Kidney epithelial cell (primary cell): ENCODE measurements around the gene PTPN11. TPM values are rescaled to one million over a fixed set of nuclear protein-coding genes. Genes with fewer than 3 reads are reported as not detected.
"Not testable (repeated sequence)": the region's sequence is repeated elsewhere in the genome, so short reads cannot be mapped to it uniquely, and the experiment has no call there.

Experiments used
- DNase-seq: peaks from one replicate; pipeline ENCODE4 v3.0.0-alpha.2; 2010; ENCODE audit warnings: low read depth
- H3K27me3 ChIP-seq: 2 replicates; pipeline ENCODE4 v1.6.0; 2011; ENCODE audit warnings: low read length; ENCODE audit not compliant: control insufficient read depth, insufficient read depth
- H3K36me3 ChIP-seq: 2 replicates; pipeline ENCODE4 v1.5.1; 2011; ENCODE audit warnings: low read length; ENCODE audit not compliant: control insufficient read depth, insufficient read depth
- H3K4me3 ChIP-seq: 2 replicates; pipeline ENCODE4 v1.5.1; 2011; ENCODE audit warnings: low read depth, mild to moderate bottlenecking, control low read depth, low read length
- CTCF ChIP-seq: IDR thresholded peaks from 2 replicates; pipeline ENCODE4 v1.5.1; 2011; ENCODE audit warnings: mild to moderate bottlenecking, moderate library complexity, low read length, control low read depth, inconsistent platforms; ENCODE audit not compliant: insufficient read depth, poor library complexity, severe bottlenecking
- total RNA-seq: library from RNA; depleted of rRNA; stranded (reverse); fragments of >200 nt; gene quantifications from 2 replicates; pipeline ENCODE4 v1.2.3, GENCODE V29; 2015

PTPN11 gene
- total RNA-seq, 1 donor from 2014 or later: 91.1 TPM

GRCh38 chr12:112408621-112409020 is 10.1 kb upstream of the PTPN11 start:
- Histone ChIP-seq H3K36me3 (peaks cover 3% of the 10 kb centered on the region), H3K27me3 (no peaks in the 10 kb centered on the region), H3K4me3 (peak overlapping the region; percentile 77)
- no peak for DNase-seq
- no peak for TF ChIP-seq CTCF

- peak; percentile 83 for DNase-seq
- peak within 1 kb of the TSS; percentile 77 for H3K4me3 ChIP-seq
- no peak for TF ChIP-seq CTCF
- peaks cover 3% of the 10 kb centered on the region for H3K36me3 ChIP-seq
- H3K27me3 ChIP-seq: no peaks in the 10 kb centered on the region
These were observed 9.5 kb upstream of the PTPN11 start, which contains the start of gene RPL6 for GRCh38 chr12:112409064-112409905. RPL6 (minus strand) TSS chr12:112409605; CDS start chr12:112408656, 949 bp downstream.

GRCh38 chr12:112409906-112410244 is 8.9 kb upstream of the PTPN11 start:
- H3K4me3 ChIP-seq: no peak overlapping the region
- H3K36me3 ChIP-seq: peaks cover 3% of the 10 kb centered on the region
- no peak for TF ChIP-seq CTCF
- no peak for DNase-seq
- no peaks in the 10 kb centered on the region for H3K27me3 ChIP-seq

GRCh38 chr12:112413855-112414625 is 4.7 kb upstream of the PTPN11 start:
- Histone ChIP-seq H3K36me3 (no peaks in the 10 kb centered on the region), H3K27me3 (no peaks in the 10 kb centered on the region), H3K4me3 (no peak overlapping the region)
- TF ChIP-seq CTCF: no peak
- no peak for DNase-seq

GRCh38 chr12:112415457-112415856 is 3.3 kb upstream of the PTPN11 start:
- H3K36me3 ChIP-seq, H3K4me3 ChIP-seq, H3K27me3 ChIP-seq, DNase-seq: not testable (repeated sequence)

GRCh38 chr12:112418273-112418607 is 507 bp upstream of the PTPN11 start:
- Histone ChIP-seq H3K4me3 (peak overlapping the region; percentile 99), H3K27me3 (no peaks in the 10 kb centered on the region), H3K36me3 (no peaks in the 10 kb centered on the region)
- no peak for TF ChIP-seq CTCF
- no peak for DNase-seq
